GM18870 (cell line): ENCODE measurements around the gene SLC9A8.

Experiments used
- ATAC-seq: cut with Tn5 transposase; IDR thresholded peaks from one replicate; pipeline ENCODE4 v1.9.1; 2021; ENCODE audit warnings: moderate library complexity; ENCODE audit not compliant: unreplicated experiment

Gene SLC9A8

DNA sequence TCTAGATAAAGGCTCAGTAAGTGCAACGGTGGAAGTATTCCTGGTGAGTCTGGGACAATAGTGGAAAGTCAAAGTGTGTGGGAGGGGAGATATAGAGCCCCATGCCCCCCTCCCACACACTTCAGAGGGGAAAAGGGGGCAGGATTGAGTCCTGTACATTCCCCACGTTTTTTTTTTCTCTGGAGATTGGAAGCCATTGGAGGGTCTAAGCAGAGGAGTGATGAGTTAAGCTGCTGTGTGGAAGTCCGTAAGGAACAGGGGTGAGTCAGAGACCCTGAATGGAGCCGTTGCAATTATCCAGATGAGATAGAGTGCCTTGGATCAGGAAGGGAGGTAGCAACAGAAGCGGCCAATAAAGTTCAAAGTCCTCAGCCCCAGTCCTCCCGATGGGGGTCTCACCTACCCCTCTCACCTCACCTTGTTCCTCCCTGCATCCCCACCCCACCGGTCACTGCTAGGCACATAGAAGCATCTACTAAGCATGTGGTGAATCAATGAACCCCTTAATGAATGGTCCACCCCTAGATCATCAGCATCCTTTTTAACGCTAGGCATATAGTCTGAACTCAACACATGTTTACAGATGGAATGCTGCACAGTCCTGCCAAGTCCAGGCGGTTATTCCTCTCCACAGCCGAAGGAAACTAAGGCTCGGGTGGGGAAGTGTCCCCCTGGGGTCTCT lies 662 bp upstream of the SLC9A8 start:
- no peak for ATAC-seq

DNA sequence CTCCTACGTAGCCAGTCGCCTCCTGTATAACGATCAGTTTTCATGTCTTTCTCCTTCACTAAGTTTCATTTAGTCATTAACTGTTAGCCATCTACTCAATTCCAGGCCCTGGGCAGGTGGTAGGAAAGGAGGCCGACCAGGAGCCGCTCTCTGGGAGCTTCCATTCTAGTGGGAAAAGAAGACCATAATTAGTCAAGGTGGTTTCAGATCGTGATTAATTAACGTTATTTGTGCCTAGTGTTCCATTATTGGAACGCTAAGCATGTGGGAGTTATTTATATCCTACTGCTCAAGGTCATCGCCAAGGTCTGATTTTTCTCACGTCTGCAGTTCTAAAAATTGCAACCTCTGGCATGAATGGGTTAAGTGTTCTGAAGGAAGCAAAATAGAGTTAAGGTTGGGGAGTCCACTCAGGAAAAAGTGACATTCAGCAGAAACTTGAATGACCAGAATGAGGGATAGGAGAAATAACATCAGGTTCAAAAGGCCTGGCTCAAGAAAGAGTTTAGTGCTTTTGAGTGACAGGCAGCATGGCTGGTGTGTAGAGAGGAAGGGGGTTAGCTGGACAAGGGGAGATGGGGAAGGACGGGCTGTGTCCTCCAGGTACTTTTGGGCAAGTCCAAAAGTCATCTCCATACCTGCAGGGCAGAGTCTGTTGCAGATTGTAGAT lies 812 bp downstream of the SLC9A8 start:
- ATAC-seq = no peak

GRCh38 chr20:49814057-49814694 lies 1.5 kb downstream of the SLC9A8 start:
- ATAC-seq = no peak

- no peak for ATAC-seq
Measured at GRCh38 chr20:49818816-49819215, 6.2 kb downstream of the SLC9A8 start.

- ATAC-seq = no peak
Measured at GRCh38 chr20:49819702-49820101, 7.1 kb downstream of the SLC9A8 start.

GRCh38 chr20:49821381-49821780 lies 8.8 kb downstream of the SLC9A8 start:
- no peak for ATAC-seq

GRCh38 chr20:49821870-49822331 lies 9.3 kb downstream of the SLC9A8 start:
- no peak for ATAC-seq

GRCh38 chr20:49823152-49823847 lies 10.7 kb downstream of the SLC9A8 start:
- no peak for ATAC-seq

DNA sequence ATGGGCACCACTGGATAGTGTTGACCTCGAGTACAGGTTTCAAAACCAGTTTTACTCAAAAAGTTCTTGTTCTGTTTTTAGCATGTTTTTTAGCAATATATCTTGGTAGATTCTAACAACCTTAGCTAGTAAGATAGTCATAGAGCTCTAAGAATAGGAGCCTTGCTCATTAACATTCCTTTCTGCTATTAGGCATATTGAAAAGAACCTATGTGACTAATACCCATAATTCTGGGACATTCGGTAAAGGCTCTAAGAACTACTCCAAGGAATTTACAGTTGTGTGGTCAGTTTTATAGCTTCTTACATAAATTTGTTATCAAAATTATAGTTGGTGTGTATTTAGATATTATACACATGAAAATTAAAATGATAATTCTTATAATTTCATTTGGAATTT lies 11.6 kb downstream of the SLC9A8 start:
- no peak for ATAC-seq

DNA sequence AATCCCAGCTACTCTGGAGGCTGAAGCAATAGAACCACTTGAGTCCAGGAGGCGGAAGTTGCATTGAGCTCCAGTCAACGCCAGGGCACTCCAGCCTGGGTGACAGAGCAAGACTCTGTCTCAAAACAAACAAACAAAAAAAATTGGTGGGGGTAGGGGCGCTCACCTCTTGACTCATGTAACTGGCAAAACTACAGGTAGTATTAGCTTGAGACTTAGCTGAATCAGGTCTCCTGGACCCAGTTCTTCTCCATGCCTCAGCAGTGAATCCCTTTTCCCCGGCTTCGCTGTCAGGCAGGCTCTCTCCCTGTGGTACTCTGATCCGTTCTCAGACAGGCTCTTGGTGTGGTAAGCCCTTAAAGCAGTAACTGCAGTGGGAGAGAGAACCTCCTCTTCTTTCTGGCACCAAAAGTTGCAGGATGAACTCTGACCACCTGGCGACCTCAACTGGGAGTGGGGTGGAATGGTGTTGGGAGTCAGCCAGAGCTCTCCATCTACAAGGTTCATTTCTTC lies 12.9 kb downstream of the SLC9A8 start:
- no peak for ATAC-seq

DNA sequence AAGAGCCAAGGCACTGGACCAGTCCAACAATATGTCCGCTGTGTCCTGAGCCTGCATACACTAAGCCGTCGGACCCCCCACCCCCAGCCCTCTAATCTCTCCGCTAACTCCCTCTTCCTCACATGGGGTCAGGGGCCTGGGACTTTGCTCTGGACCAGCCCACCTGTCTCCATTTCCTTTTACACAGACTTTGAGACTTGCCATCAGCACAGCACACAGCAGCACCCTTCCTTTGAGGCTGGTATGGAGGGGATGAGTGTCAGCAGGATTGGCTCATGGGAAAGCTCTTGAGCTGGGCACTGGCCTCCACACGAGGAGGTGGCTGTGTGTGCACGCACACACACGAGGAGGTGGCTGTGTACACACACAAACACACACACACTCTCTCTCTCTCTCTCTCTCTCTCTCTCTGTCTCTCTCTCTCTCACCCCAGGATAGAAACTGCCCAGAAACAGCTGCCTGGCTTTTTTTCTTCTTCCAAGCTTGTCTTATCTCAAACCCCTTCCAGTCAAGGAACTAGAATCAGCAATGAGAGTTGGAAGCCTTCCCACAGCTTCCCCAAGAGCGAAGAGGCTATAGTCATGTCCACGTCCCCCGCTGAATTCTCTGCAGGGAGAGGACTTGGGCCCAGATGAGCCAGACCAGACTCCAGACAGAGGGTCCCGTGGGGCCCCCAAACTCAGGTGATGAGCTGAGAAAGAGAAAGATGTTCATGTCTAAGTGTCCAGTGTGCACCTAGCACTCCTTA lies 18.6 kb downstream of the SLC9A8 start:
- ATAC-seq = no peak

- no peak for ATAC-seq
Measured at GRCh38 chr20:49831770-49832631, 19.4 kb downstream of the SLC9A8 start.

DNA sequence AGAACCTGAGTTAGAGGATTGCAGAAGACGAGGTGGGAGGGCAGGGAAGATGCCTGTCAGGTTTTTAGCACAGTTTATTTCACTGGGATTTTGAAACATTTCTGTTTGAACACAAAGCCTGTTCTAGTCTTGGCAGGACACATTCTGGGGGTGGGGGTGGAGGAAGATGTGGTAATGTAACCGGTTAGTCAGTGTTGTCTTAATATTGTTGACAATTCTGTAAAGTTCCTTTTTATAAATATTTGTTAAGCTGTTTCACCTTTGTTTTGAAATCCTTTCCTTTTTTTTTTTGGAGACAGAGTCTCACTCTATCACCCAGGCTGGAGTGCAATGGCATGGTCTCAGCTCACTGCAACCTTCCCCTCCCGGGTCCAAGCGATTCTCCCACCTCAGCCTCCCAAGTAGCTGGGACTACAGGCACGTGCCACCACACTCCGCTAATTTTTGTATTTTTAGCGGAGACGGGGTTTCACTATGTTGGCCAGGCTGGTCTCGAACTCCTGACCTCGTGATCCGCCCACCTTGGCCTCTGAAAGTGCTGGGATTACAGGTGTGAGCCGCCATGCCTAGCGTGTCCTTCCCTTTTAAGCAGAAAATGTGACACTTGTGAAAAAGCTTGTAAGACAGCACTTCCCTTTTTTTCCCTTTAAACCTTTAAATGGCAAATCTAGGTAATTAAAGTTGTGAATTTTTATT lies 20.2 kb downstream of the SLC9A8 start:
- ATAC-seq = no peak

DNA sequence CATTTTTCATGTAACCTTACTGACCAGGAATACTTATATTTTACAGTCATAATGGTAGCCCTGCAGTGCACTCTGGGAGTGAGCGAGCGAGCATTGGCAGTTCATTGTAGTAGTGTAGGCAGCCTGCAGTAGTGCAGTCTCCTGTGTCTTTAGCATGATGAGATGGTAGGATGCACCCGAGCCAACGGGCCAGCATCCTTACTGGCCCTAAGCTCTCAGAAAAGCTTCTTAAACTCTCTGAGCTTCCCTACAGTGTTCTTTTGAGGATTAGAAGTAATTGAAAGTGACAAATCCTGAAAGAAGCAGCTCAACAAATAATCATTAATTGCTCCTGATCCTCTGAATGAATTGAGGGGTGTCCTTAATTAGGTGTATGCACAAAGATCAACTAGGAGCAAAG lies 20.9 kb downstream of the SLC9A8 start:
- no peak for ATAC-seq

GRCh38 chr20:49835031-49835430 lies 22.4 kb downstream of the SLC9A8 start:
- ATAC-seq = no peak

DNA sequence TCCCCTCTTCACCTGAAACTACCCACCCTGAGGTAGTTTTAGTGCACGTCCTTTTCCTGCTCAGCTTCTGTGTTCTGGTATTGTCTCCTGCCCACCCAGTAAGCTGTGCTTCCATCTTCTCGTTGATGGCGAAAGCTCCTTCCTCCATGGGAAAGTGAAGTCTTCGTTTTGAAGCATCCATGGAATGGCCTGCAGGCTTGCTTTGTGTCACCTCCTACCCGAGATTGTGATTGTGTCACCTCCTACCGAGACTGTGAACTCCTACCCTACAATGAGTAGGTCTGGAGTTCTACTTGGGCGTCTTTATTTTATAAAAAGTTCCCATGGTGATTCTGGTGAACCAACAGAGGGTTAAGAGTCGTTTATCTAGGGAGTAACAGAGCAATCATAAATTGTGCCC lies 25.9 kb downstream of the SLC9A8 start:
- no peak for ATAC-seq

- ATAC-seq = no peak
Measured at GRCh38 chr20:49843139-49843538, 30.5 kb downstream of the SLC9A8 start.

- no peak for ATAC-seq
Measured at GRCh38 chr20:49843770-49844380, 31.2 kb downstream of the SLC9A8 start.

GRCh38 chr20:49845060-49845459 lies 32.4 kb downstream of the SLC9A8 start:
- no peak for ATAC-seq
